HG03354 (cell line): ENCODE results near the gene LGMN.
A peak's percentile ranks its signal among the peaks of the same experiment; 100 is the strongest.
"Not testable (repeated sequence)": the region's sequence is repeated elsewhere in the genome, so short reads cannot be mapped to it uniquely, and the experiment has no call there.

Experiments
- ATAC-seq: cut with Tn5 transposase; IDR thresholded peaks from one replicate; pipeline ENCODE4 v1.9.1; 2021; ENCODE audit warnings: mild to moderate bottlenecking; ENCODE audit not compliant: unreplicated experiment, poor library complexity, severe bottlenecking

LGMN gene

DNA sequence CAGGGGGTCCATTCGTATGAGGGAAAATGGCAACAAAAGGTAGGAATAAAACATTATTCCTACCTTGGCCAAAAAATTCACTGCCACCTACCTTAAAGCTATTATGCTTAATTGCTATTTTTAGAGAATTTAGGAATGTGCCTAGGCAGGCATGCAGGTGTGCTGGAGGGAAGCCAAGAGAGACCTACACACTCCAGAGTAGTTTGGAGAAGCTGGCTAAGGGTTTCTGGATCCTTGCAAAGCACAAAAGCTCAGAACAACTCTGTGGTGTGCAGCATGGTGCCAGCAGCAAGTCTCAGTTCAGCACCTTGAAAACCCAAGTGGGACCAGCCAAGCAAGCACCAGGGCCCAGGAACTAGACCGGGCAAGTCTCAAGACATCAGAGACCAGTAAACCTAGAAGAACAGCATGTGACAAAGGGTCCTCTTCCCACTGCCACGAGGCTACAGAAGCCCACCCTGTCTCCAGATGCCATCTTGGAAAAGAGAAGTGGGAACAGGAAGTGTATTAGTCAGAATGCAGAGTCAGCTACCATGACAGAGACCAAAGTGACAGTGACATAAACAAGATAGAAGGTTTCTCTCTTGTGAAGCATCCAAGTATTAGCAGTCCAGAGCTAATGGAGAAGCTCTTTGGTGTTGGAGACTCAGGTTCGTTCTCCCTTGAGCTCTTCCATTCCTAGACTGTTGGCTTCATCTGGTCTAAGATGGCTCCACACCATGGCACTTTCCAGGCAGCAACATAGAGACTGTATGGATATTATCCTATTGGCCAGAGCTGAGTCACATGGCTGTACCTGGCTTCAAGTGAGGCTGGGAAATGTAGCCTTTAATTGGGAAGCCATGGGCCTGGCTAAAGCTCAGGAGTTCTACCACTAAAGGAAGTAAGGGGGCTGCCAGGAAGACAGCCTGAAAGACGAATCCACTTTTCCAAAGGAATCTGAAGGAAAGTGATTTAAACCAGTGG is 15.5 kb upstream of the LGMN start:
- ATAC-seq = not testable (repeated sequence)

DNA sequence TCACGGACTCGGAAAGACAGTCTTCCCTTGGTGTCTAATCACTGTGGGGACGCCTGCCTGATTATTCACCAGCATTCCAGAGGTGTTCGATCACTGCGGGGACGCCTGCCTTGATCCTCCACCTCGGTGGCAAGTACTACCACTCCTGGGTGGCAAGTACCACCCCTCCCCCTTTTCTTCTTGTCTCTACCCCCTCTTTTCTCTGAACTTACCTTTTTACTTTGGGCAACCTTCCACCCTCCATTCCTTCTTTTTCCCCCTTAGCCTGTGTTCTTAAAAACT is 12.0 kb upstream of the LGMN start:
- no peak for ATAC-seq

DNA sequence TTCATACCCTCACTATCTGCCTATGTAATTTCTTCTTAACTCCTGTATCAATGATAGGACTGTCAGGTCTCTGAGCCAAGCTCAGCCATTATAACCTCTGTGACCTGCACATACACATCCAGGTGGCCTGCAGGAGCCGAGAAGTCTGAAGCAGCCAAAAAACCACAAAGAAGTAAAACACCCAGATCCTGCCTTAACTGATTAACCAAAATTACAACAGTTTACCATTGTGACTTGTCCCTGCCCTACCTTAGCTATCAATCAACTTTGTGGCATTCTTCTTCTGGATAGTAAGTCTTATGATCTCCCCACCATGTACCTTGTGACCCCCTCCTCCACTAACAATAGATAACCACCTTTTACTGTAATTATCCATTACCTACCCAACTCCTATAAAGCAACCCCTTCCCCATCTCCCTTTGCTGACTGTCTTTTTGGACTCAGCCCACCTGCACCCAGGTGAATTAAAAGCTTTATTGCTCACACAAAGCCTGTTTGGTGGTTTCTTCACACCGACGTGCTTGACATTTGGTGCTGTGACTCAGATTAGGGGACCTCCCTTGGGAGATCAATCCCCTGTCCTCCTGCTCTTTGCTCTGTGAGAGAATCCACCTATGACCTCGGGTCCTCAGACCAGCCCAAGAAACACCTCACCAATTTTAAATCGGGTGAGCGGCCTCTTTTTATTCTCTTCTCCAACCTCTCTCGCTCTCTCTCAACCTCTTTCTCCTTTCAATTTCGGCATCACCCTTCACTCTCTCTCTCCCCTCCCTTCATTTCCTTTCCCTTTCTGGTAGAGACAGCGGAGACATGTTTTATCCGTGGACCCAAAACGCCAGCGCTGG is 11.5 kb upstream of the LGMN start:
- ATAC-seq = peak; percentile 60

DNA sequence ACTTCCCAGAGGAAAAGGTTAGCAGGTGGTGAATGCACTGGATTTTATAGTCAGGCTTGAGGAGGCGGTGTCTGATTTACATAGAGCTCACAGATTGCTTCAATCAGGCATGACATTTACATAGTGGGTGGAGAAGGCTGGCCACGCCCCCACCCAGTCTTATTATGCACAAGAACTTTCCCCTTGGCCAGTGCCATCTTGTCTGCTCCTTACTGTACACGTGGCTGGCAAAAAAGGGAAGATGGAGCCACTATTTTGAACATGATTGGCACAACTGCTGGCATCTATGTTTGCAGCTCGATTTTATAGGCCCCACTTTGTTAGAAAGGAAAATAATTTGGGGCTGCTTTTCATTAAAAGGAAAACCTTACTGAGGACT is 10.9 kb upstream of the LGMN start:
- ATAC-seq = peak; percentile 68

DNA sequence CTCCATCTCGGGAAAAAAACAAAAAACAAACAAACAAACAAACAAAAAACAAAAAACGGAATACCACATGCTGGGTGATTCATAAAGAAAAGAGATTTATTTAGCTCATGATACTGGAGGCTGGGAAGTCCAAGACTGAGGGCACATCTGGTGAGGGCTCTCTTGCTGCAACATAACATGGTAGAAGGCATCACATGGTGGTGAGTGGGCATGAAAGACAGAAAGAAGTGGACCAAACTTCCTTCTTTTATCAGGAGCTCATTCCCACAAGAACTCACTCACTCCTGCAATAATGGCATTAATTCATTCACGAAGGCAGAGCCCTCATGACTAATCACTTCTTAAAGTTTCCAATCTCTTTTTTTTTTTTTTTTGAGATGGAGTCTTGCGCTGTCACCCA is 8.0 kb upstream of the LGMN start:
- no peak for ATAC-seq

DNA sequence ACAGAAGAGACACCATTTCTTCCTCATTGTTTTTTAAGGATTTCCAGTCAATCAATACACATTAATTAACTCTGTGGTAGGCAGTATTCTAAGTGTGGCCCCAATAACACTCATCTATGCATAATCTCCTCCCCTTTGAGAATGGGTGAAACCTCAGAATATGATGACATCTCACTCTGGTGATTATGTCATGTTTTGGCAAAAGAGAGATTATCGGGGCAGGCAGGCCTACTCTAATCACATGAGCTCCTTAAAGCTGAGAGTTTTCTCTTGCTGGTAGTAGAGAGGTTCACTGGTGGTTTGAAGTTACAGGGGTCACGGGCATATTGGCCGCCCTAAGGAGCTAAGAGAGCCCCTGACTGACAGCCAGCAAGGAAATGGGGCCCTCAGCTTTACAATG is 7.1 kb upstream of the LGMN start:
- no peak for ATAC-seq

DNA sequence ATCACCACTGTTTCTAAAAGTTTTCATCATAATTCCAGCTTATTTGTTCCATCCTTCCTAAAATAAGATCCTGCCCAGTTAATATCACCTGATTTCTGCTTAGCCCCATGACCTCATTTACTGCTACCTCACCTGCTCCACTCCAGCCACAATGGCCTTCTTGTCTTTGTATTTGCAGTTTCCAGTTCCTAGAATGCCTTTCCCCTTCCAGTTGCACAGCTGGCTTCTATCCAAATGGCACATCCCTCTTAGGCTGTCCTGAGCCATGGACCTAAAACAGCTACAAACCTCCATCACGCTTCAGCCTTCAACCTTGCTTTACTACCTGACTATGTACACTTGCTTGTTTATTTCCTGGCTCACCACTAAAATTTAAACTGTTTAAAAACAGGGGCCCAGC is 6.5 kb upstream of the LGMN start:
- no peak for ATAC-seq

DNA sequence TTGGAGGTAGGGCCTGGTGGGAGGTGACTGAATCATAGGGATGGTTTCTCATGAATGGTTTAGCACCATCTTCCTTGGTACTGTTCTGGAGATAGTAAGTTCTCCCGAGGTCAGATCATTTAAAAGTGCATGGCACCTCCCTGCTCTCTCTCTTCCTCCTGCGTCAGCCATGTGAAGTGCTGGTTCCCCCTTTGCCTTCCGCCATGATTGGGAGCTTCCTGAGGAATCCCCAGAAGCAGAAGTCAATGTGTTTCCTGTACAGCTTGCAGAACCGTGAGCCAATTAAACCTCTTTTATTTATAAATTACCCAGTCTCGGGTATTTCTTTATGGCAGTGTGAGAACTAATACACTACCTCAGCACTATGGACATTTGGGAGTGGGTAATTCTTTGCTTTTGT is 4.8 kb upstream of the LGMN start:
- ATAC-seq = no peak

DNA sequence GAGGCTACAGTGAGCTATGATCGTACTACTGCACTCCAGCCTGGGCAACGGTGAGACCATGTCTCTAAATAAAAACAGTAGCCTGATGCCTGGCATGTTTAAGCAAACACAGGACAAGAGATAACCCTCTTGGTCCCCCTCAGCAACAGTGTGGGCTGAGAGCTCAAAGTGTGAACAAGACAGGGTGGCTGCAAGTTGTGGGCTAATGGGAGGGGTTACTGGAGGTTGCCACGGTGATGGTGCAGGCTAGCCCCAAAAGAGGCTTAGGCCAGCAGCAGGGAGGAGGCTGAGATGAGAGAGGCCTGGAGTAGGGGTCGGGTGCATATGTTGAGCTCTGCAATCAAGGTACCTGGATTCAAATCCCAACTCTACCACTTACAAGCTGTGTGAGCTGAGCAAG is 3.4 kb upstream of the LGMN start:
- ATAC-seq = no peak

DNA sequence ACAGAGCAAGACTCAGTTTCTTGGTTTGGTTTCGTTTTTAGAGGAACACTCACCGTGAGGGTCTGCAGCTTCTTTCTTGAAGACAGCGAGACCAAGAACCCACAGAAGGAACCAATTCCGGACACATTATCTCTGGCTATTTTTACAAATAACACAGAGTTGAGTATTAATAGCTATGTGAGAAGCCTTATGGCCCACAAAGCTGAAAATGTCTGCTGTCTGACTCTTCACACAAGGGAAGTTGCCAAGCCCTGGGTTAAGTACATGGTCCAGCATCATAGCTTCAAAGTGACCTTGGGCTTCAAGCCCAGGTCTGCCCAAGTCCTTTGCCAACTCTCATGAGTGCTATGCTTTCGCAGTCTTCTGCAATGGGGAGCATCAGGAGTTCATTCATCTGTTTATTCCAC is 2.6 kb upstream of the LGMN start:
- ATAC-seq = peak; percentile 34

DNA sequence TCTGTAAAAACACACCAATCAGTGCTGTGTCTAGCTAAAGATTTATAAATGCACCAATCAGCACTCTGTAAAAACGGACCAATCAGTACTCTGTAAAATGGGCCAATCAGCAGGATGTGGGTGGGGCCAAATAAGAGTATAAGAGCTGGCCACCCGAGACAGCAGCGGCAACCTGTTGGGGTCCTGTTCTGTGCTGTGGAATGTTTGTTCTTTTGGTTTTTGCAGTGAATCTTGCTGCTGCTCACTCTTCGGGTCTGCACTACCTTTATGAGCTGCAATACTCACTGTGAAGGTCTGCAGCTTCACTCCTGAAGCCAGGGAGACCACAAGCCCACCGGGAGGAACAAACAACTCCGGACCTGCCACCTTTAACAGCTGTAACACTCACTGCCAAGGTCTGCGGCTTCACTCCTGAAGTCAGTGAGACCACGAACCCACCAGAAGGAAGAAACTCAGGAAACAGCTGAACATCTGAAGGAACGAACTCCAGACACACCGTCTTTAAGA is 1.8 kb upstream of the LGMN start:
- ATAC-seq = not testable (repeated sequence)

DNA sequence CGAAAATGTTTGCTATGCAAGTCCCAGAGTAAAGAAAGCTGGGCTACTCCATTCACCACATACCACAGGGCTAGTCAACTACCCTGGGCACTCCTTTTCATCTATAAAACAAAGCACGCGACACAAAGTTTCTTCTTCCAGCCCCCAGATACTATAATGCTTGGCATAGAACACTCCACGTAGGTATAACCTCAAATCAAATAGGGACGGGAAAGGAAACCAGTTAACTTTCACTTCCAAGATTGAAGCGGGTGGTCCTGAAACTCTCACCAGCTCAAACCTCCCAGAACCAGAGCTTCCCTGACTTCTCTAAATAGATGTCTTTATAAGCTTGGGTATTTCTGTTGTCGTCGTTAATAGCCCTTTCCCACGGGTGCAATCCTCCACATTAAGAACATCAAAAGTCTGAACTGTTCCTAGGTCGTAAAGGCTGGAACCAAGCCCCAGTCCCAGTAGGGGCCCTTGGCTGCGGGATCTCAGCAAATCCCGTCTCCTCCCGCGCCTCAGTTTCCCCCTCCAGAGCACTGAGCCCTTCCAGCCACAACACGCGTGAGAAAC is 647 bp downstream of the LGMN start:
- no peak for ATAC-seq

DNA sequence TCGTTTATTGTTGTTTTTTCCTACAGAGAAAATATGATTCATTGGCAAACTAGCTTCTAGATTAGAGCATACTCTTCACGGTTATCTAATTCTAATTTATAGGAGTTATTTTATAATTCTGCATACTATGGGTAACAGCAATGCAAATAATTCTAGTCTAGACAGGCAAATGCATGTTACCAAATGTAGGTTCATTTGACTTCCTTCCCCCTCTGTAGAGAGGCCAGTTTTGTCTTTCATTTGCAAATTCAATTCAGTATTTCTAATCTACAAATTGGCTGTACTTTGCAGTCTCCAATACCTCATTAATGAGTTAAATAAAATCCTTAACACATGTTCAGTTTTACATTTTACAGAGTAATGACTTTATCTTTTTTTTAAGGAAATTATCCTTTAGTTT is 4.2 kb downstream of the LGMN start:
- ATAC-seq = no peak

DNA sequence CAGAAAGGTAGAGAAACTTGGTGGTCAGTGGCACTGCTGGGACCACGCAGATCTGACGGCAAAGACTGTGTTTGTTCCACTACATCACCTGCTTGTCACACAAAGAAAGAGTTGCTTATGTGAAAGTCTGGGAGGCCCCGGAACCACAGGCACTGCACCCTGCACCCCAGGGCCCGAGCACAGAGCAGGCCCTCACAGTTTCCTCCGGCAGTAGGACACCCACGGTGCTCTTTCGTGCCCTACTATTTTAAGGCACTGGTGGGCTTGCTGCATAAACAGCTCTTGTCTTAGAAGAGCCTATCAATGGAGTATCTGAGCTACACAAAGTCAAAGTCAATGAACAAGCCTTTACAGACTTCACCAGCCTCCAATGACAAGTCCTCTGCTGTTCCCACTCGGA is 8.0 kb downstream of the LGMN start:
- no peak for ATAC-seq

DNA sequence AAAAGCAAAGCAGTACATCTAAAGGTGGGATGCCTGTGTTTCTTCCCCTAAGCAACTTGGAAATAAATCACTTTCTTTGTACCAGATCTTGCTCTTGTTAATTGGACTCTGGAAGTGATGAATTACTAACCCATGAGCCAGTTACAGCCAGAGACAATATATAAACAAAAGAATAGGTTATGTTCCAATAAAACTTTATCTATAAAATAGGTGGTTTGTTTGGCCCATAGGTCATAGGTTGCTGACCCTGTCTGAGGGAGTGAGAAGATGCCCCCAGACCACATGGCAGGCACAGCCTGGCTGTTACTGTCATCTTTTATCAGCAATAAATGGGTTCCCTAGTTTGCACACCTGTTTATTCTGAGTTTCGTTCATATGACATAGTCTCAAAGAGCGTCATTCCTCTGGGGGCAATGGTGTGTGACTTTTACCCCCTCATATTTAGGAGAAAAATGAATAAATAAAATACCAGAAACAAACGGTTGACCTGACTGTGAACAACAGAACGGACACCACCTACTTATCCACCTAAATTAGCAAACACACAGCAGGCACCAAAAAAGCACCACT is 10.7 kb downstream of the LGMN start:
- no peak for ATAC-seq

DNA sequence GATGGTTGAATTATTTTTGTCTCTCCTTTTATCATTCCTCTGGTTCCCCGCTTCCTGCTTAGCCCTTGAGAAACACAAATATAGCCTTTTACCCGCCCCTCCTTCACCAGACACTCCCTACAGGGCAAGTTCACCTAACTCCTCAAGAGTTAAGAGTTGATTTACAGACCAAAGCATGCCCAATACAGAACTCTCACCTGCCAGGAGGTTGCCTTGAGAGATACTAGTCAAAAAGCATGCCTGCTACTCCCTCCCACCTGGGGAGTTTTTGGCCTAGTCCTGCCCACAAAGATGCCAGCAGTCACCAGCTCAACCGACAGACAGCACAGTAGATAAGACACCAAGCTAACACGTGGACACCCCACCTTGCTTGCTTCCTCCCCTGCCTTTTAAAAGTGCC is 11.2 kb downstream of the LGMN start:
- ATAC-seq = peak; percentile 46

DNA sequence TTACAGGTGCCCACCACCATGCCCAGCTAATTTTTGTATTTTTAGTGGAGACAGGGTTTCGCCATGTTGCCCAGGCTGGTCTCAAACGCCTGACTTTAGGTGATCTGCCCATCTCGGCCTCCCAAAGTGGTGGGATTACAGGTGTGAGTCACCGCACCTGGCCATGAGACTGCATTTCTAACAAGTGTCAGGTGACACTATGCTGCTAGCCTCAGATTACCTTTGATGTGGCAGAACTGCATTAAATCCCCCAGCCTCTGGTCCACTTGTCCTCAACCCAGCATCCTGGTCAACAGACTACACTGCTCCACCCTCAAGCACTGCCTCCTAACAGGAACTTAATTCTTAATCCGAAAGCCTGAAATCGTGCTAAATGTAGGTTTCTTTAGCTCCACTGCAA is 13.1 kb downstream of the LGMN start:
- ATAC-seq = no peak

DNA sequence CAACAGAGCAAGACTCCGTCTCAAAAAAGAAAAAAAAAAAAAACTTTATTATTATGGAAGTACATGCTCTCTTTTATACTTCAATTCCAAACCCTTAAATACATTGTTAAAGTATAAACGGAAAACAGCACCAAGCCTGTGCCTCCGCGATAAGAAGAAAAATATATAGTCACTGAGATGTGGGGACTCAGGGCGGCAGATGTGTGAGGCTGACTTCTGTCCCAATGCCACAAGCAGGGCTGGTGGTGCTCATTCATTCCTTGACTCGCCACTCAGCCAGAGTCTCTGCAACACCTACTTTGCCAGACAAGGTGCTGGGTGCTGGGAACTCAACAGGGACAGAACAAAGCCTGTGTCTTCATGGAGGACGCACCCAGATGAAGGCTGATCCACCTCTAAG is 13.8 kb downstream of the LGMN start:
- ATAC-seq = no peak

DNA sequence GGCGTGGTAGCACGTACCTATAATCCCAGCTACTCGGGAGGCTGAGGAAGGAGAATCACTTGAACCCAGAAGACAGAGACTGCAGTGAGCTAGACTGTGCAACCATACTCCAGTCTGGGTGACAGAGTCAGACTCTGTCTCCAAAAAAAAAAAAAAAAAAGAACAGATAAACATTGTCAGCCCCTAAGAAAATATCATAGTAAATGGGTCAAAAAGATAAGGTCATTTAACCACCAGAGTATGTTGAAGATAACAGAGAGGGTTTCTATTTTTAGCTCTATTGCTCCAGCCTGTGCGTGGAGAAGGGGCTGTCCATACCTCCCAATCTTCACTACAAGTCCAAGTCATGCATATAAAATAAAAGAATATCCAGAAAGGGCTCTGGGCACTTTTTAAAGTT is 15.4 kb downstream of the LGMN start:
- no peak for ATAC-seq

DNA sequence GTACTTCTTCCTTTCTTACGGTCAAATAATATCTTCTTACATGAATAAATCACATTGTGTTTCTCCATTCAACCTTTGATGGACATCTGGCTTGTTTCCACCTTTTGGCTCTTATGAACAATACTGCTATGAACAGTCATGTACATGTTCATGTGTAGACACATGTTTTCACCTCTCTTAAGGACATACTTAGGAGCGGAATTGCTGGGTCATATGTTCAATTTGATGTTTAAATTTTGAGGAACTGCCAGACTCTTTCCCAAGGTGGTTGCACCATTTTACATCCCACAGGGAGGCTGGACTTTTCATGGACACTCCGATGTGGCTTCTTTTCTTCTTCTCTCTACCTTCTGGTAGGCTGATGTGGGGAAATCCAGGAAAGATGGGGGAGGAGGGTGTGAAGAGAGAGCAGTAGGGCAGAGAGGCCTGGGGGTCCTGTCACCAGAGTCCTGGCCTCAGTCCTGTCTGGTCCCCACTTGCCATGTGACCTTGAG is 16.8 kb downstream of the LGMN start:
- ATAC-seq = no peak
